Stimulated activated CD4-positive, alpha-beta T cell treated with anti-CD3 and anti-CD28 coated beads, Interleukin-12 subunit alpha, Interleukin-12 subunit beta, amount 100 ng/mL, for 24 hours (primary cell): ENCODE results near the gene PERCC1.
A peak's percentile ranks its signal among the peaks of the same experiment; 100 is the strongest.

Experiments
- DNase-seq, 2 experiments: peaks; one replicate each; pipeline ENCODE4 v3.0.0-alpha.2; 2020; ENCODE audit warnings: low read depth in 2 of 2

The PERCC1 gene

GRCh38 chr16:1412847-1413246, 18.0 kb upstream of the PERCC1 start:
- no peak for DNase-seq

DNA sequence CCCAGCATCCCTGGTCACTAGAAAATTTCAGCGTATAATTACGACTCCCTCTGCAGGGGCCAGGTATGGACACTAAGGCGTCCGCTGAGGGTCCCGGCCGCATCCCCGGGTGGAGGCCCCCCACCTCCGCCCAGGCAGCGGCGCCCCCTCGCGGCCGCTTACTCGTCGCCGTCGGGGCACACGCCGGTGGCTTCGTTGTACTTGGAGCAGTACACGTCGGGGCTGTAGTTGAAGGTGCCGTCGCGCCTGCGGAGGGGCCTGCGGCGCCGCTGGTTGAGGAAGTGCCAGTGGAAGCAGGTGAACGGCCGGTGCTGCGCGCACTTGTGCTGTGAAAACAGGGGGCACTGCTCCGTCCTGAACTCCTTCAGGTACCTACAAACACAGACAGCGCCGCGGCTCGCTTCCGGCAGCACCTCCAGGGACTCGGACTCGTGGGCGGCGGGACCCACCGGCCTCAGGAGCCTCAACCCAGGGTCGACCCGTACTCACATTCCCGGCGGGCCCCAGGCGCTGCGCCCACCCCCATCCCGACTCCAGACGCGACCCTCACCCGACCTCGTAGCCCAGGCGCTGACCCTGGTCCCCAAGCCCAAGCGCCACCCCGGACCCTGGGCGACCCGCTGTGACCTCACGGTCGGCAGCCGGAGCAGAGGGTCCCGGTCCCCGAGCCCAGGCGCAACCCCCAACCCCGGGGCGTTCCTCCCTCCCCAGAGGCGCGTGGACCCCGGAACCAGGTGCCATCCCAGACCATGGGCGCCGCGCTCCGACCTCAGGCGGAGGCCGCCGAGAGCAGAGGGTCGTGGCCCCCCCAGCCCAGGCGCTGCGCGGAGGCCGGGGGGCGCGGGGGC, 17.0 kb upstream of the PERCC1 start:
- DNase-seq: peak in 1 of 2 experiments; percentile 48

DNA sequence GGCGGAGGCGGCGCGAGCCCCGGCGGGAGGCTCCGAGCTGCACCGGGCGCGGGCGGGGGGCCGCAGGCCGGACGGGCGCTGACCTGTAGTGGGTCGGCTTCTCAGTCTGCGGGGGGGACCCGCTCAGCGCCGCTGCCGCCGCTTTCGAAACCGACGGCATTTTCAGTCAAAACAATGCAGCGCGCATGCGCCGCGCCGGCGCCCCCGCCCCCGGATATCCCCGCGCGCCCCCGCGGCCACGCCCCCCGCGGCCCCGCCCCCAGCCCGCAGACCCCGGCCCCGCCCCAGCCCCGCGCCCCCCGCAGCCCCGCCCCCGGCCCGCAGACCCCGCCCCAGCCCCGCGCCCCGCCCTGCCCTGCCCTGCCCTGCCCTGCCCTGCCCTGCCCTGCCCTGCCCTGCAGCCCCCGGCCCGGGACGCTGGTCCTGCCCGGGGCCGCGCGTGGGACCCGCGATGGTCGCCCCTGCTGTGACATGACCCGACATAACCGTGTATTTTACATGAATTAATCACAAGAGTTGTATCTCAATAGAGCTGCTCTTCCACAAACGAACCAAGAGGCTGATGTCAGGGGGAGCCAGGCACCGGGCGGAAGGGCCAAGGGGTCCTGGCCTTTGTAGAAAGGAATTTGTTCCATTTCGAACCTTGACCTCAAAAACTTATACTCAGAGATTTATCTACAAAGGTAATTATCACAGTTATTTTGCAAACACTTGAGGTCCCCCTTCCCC, 16.2 kb upstream of the PERCC1 start, which contains the start of gene UNKL:
UNKL (minus strand) TSS at position 173 of the 729 bp plus-strand sequence; CDS start at position 160, 13 bp downstream.
- DNase-seq: peak; percentile 59 to 69

DNA sequence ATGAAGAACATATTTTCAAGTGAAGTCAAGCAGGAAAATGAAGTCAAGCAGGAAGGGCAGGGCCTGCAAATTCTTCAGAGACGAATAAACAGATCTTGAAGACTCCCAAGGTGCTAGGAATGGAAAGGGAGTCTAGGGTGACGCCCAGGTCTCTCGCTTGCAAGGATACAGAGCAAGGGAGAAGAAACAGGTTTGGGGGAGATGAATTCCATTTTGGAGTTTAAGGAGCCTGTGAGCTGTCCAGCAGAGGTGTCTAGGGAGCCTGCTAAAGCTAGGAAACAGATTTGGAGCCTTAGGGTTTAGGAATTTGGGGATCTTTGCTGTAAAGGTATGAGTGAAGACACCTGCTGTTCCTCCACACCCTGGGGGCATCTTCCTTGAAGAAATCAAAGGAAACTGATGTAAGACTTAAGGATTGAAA, 14.3 kb upstream of the PERCC1 start:
- DNase-seq: no peak

- no peak for DNase-seq
Measured at GRCh38 chr16:1420111-1420539, 10.8 kb upstream of the PERCC1 start.

- no peak for DNase-seq
Measured at GRCh38 chr16:1422076-1422475, 8.8 kb upstream of the PERCC1 start.

DNA sequence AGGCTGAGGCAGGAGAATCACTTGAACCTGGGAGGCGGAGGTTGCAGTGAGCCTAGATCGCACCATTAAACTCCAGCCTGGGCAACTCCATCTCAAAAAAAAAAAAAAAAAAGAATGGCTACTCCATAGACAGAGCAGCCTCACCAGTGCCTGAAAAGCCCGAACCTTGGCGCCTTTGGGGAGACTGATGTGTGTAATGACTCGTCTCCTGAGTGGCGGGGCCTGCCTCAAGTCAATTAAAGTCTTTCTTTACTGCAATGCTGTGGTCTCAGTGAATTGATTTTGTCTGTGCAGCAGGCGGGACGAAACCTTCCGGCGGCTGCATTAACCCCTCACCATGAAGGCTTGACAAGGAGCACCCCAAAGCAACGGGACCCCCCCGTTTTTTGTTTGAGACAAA, 6.8 kb upstream of the PERCC1 start:
- no peak for DNase-seq

DNA sequence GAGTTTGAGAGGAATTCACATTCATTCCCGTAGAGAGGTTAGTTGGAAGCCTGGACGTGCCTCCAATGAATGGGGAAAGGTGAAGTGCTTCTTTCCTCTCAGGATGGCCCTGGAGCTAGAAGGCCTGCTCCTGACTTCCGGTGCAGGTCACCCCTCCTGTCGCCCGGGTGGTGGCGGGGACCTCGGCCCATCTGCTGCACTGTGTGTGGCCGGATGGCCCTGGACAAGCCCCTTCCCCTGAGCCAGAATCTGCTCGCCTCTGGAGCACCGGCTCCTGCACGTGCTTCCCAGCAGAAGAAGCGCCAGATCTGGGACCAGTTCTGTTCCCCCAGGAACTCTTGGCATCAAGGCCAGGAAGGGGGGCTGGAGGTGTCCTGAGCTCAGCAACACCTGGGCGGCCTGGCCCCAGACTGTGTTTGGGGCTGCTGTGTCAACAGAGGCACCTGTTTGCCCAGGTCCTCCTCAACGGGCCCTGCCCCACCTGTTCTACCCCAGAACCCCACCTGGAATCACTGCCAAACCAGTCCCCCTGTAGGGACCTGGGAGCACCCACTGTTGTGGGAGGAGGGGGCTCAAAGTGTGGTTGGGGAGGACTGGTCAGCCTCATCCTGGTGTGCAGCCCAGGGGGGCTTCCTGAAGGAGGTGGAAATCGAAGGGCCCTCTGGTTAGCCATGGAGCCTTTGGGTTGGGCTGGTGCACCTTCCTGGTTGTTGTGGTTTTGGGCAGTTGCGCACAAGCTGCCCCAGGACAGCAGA, 5.1 kb upstream of the PERCC1 start:
- DNase-seq: no peak

GRCh38 chr16:1426734-1427471, 4.0 kb upstream of the PERCC1 start:
- no peak for DNase-seq

DNA sequence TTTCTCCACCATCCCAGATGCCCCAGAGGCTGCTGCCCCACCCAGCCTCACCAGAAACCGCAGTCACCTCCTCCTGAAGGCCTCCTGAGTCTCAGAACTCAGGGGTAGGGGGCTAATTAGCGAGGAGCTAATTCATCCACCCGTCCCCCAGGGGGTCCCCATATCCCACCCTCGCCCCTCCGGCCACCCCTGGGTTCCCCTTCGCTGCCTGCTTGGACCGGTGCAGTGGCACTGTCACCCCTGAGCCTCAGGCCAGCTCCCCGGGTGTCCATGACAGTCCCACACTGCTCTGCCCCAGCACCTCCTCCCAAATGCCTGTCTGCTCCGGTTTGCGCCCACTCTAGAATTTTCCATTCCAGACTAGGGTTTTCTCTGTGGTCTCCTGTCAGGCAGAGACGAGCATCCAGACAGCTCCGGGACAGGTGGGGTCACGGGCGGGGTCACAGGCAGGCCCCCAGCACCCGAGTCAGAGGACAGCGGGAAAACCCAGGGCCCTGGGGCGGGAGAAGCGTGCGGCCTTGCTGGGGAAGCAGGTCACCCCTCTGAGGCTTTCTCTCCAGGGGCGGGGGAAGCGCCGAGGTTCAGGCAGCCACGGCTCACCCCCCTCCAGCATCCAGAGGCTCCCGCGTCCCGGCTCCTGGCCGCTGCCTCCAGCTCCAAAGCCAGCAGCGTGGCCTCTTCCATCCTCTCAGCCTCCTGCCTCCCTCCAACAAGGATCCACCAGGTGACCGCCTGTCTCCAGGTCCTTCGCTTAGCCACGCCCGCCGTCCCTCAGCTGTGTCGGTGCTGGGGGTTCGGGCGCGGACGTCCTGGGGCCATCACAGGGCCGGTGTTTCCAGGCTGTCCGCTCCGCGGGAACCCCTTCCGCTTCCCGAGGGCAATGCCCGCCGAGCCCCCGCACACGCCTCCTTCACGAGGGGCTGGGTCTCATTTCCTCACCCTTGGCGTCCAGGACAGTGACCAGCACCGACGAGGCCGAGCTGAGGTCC, 3.1 kb upstream of the PERCC1 start:
- DNase-seq: no peak

- peak in 1 of 2 experiments; percentile 28 for DNase-seq
Measured at GRCh38 chr16:1428511-1428910, 2.4 kb upstream of the PERCC1 start.

DNA sequence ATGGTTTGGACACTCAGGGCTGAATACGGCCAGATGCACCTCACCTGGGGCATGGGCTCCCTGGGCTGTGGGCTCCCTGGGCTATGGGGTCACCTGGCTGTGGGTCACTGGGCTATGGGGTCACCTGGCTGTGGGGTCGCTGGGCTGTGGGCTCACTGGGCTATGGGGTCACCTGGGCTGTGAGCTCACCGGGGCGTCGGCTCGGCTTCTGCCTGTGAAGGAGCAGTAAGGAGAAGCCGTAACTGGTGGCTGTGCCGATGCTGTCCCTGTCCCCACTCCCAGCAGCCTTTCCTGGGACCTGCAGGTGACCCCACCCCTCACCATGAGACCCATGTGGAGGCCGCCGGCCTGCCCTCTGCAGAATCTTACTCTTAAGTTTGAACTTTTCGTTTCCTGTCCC, 1.9 kb upstream of the PERCC1 start:
- DNase-seq: no peak

DNA sequence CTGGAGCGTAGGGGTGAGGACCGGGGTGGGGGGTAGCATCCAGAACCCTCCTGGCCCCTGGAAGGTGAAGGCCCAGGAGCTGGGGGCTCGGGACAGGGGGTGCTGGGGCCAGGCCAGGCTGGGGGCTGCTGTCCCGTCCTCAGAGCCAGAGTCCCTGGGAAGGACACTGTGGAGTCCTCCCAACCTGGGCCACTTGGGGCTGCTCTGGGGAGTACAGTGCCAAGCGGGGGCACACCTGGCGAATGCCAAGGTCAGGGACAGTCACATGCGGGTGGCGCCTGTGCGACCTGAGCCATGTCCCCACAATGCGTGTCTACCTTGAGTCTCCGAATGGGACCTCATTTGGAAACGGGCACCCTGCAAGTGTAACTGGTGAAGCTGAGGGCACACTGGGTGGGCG, 1.2 kb upstream of the PERCC1 start:
- DNase-seq: no peak

DNA sequence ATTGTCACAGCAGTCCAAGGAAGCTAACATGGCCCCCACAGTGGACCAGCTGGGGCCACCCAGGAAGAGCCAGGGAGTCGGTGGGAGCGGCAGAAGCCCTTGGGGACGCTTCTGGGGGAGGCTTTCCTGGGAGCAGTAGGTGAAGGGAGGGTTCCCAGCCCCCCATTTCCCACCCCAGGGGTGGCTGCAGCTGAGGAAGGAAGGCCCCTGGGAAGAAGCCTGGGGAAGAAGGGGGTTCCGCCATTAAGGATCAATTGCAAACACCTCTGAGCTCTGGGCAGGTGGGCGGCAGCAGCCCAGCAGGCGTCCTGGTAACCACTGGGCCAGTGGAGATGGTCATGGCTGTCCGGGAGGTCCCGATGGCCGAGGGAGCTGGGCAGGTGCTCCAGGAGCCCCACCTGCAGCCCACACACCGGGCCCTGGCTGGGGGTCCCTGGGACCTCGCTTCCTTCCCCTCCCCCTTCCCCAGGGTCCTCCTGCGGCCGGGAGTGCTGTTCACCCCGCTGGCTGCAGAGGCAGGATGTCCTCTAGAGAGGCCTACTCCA, 592 bp upstream of the PERCC1 start:
- no peak for DNase-seq

DNA sequence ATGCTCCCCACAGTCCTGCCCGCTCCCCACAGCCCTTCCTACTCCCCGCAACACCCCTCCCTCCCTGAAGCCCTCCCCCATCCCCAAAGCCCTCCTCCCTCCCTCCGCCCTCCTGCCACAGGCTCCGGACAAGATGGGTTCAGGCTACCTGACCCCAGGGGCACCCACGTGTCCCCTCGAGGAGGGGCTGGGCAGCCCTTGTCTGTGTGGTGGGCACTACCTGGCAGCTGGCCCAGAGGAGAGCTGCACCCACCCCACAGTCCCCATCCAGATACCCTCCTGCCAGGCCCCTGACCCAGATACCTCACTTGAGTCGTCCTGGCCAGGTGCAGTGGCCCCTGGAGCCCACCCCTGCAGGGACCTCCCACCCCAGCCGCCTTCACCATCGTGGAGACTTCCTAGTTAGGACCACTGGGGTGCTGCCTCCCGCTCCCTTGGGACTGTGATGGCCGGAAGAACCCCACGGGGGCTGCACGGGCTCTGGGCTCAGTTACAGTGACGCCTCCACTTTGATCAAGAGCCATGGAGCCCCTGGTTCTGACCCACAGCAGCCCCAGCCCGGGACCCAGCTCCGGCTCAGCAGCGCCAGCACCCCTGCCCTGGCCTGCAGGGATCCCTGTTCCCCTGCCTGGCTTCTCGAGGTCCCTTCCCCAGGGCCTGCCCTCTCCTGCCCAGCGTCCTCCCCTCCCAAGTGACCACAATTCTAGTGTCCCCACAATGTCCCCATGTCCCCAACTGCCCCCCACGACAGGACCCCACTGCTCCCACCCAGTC, 806 bp downstream of the PERCC1 start:
- no peak for DNase-seq

GRCh38 chr16:1432388-1433262, 1.7 kb downstream of the PERCC1 start:
- no peak for DNase-seq

DNA sequence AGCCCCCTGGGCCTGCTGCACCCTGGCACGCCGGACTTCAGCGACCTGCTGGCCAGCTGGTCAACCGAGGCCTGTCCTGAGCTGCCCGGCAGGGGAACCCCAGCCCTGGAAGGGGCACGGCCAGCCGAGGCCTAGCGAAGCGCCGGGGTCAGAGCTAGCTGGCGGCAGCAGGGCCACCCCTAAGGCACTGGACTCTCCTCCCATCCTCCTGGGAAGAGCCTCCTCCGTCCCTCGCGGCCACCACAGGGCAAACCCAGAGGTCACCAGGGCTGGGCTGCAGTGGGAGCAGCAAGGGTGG, 2.3 kb downstream of the PERCC1 start:
- no peak for DNase-seq

DNA sequence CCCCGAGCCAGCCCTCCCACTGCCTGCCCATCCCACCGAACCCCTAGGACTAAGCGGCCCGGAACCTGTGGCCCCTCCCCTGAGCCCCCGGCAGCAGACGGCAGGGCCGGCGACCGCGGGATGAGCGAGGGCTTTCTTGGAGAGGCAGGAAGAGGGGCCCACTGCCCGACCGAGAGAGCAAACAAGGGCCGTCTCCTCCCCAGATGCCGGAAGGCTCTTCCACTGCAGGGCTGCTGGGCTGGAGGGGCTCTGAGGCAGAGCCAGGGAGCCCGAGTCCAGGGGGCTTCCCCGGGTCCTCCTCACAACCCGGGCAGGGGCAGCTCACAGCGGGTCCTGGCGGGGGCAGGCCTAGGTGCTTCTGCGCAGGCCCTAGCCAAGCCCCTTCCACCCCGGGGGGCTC, 2.9 kb downstream of the PERCC1 start:
- DNase-seq: no peak
